ENCODE results near the gene SIRPA.

GRCh38 chr20:1934156-1934555 lies 38.9 kb downstream of the SIRPA start:
- TF ChIP-seq POLR2A (IDR thresholded peaks at IDR 0.05; ENCODE audit: low read length): no peak
- TF ChIP-seq GATA1 (IDR thresholded peaks at IDR 0.05; ENCODE audit: low read depth, low read length): no peak

Measured in erythroblast (primary cell).